Smooth muscle cell (in vitro differentiated cells): ENCODE results near the gene NFATC1. TPM values are rescaled to one million over a fixed set of nuclear protein-coding genes. Genes with fewer than 3 reads are reported as not detected.

Experiments used
- DNase-seq: peaks from one replicate; lab custom pipeline; 2025; ENCODE audit not compliant: unreplicated experiment; lab: John Stamatoyannopoulos, UW
- H2AFZ ChIP-seq: fragments of 200-600 bp; sonication (generic); 2 replicates; pipeline ENCODE4 v1.6.0; 2016; ENCODE audit warnings: antibody characterized with exemption, low read depth, mild to moderate bottlenecking
- H3F3A ChIP-seq: fragments of 200-600 bp; sonication (generic); 2 replicates; pipeline ENCODE4 v1.6.0; 2017; ENCODE audit warnings: antibody characterized with exemption, low read depth
- H3K27ac ChIP-seq: fragments of 200-600 bp; sonication (generic); 2 replicates; pipeline ENCODE4 v1.5.1; 2016; ENCODE audit warnings: low read depth, mild to moderate bottlenecking
- H3K27me3 ChIP-seq: fragments of 200-600 bp; sonication (generic); 2 replicates; pipeline ENCODE4 v1.6.1; 2016; ENCODE audit warnings: low read depth, mild to moderate bottlenecking
- H3K36me3 ChIP-seq: fragments of 200-600 bp; sonication (generic); 2 replicates; pipeline ENCODE4 v1.5.1; 2016; ENCODE audit warnings: low read depth
- H3K4me1 ChIP-seq: fragments of 200-600 bp; sonication (generic); 2 replicates; pipeline ENCODE4 v1.5.1; 2016; ENCODE audit warnings: low read depth
- H3K4me2 ChIP-seq: fragments of 200-600 bp; sonication (generic); 2 replicates; pipeline ENCODE4 v1.6.0; 2016; ENCODE audit warnings: mild to moderate bottlenecking
- H3K4me3 ChIP-seq: fragments of 200-600 bp; sonication (generic); 2 replicates; pipeline ENCODE4 v1.5.1; 2016; ENCODE audit warnings: mild to moderate bottlenecking
- H3K79me2 ChIP-seq: fragments of 200-600 bp; sonication (generic); 2 replicates; pipeline ENCODE4 v1.6.0; 2016; ENCODE audit warnings: low read depth, mild to moderate bottlenecking
- H3K9ac ChIP-seq: fragments of 200-600 bp; sonication (generic); 2 replicates; pipeline ENCODE4 v1.6.0; 2016; ENCODE audit warnings: low read depth
- H3K9me3 ChIP-seq: fragments of 200-600 bp; sonication (generic); replicated peaks from 2 replicates; pipeline ENCODE4 v1.5.1; 2016; ENCODE audit warnings: low read depth
- H4K20me1 ChIP-seq: fragments of 200-600 bp; sonication (generic); 2 replicates; pipeline ENCODE4 v1.6.0; 2016; ENCODE audit warnings: low read depth
- CTCF ChIP-seq: fragments of 200-600 bp; sonication (generic); IDR thresholded peaks from 2 replicates; pipeline ENCODE4 v1.5.1; 2017; ENCODE audit warnings: borderline replicate concordance, mild to moderate bottlenecking, antibody characterized with exemption; ENCODE audit not compliant: insufficient read depth, poor library complexity, severe bottlenecking
- WGBS: methylation state at CpG from one replicate; pipeline ENCODE4 v1.1.7; 2016; ENCODE audit warnings: low lambda C conversion rate; 5-methylcytosine and 5-hydroxymethylcytosine counted together
- polyA plus RNA-seq: library from polyadenylated mRNA; unstranded; fragments of >200 nt; fragmentation: Nextera tagmentation; extraction: Ambion mirVana; gene quantifications from 2 replicates; pipeline ENCODE4 v1.2.1, GENCODE V29; 2016
- total RNA-seq: library from RNA; depleted of rRNA; stranded (reverse); fragments of >200 nt; gene quantifications from 2 replicates; pipeline ENCODE4 v1.2.3, GENCODE V29; 2014

Gene NFATC1
- total and polyA plus RNA-seq, 2 experiments from 2014 or later: 13.1 to 19.2 TPM

DNA sequence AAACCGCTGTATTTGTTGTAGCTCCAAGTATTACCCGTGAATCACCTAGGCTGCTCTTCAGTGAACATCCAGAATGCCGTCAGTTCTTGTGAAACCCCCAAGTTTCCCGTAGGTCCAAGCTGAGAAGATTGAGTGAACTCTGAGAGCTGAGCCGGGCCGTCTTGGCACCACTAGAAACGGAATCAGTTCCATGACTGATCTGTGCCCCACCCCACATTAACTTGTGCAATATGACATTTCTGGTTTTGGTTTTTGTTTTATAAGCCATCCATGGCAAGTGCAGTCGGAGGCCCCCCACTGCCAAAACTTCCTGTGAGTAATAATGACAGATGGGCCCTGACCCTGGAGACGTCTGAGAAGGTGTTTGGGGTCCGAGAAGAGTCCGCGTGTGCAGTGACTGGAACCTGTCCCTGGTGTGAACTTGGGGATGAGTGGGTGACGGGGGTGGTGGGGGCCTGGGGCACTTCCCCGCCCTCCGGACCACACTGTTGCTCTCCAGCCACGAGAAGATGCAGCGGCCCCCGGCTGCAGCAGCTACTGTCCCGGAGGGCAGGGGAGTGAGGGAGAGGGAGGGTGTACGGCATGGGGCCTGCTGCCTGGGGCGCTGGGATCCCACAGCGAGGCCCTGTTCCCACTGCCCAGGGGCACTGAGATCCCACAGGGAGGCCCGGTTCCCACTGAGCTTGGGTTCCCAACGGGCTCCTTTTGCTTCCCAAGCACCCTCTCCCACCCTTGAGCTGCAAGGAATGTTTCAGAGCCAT lies 26.5 kb downstream of the NFATC1 start:
- Histone ChIP-seq H3K27me3 (no peaks in the 10 kb centered on the region), H3K9ac (no peak overlapping the region), H4K20me1 (peaks cover 88% of the 10 kb centered on the region), H3K36me3 (no peaks in the 10 kb centered on the region), H3F3A (peaks cover 6% of the 10 kb centered on the region), H3K27ac (no peak overlapping the region), H3K79me2 (peaks cover 20% of the 10 kb centered on the region), H3K9me3 (no peaks in the 10 kb centered on the region), H3K4me2 (no peak overlapping the region), H2AFZ (no peak overlapping the region), H3K4me3 (no peak overlapping the region), H3K4me1 (no peaks in the 10 kb centered on the region)
- TF ChIP-seq CTCF: no peak
- 97% methylated on average over 21 of the region's 24 CpGs for WGBS
- no peak for DNase-seq

DNA sequence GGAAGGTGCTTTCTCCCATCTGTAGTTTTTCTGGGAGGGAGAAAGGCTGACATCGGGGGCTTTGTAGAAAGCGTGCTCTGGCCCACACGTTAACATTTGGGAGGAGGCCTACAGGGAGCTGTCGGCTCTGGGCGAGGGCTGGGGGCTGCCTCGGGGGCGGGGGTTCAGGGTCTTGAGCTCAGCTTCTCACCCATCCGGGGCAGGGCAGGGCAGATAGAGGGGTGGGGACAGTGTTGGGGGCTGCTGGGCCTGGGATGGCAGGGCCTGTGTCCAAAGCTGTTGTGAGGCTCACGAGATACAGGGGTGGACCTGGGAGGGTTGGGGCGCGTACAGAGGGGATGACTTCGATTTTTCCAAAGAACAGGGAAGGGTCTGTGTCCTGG lies 27.0 kb downstream of the NFATC1 start:
- no peak overlapping the region for H3K9ac ChIP-seq
- H4K20me1 ChIP-seq: peaks cover 88% of the 10 kb centered on the region
- no peak overlapping the region for H3K4me2 ChIP-seq
- peaks cover 20% of the 10 kb centered on the region for H3K79me2 ChIP-seq
- H3K9me3 ChIP-seq: no peaks in the 10 kb centered on the region
- H3F3A ChIP-seq: peaks cover 6% of the 10 kb centered on the region
- H3K27ac ChIP-seq: no peak overlapping the region
- DNase-seq: no peak
- no peaks in the 10 kb centered on the region for H3K27me3 ChIP-seq
- no peaks in the 10 kb centered on the region for H3K36me3 ChIP-seq
- H3K4me3 ChIP-seq: no peak overlapping the region
- no peak for TF ChIP-seq CTCF
- WGBS: 86% methylated on average over 9 of the region's 12 CpGs
- H2AFZ ChIP-seq: no peak overlapping the region
- no peaks in the 10 kb centered on the region for H3K4me1 ChIP-seq

- 96% methylated on average over 26 of the region's 26 CpGs for WGBS
- Histone ChIP-seq H3K4me1 (no peaks in the 10 kb centered on the region), H3K9me3 (no peaks in the 10 kb centered on the region), H3K27me3 (no peaks in the 10 kb centered on the region), H3K36me3 (no peaks in the 10 kb centered on the region), H3F3A (peaks cover 6% of the 10 kb centered on the region), H3K27ac (no peak overlapping the region), H3K9ac (no peak overlapping the region), H3K79me2 (peaks cover 20% of the 10 kb centered on the region), H3K4me3 (no peak overlapping the region), H4K20me1 (peaks cover 88% of the 10 kb centered on the region), H2AFZ (no peak overlapping the region), H3K4me2 (no peak overlapping the region)
- TF ChIP-seq CTCF: no peak
- no peak for DNase-seq
Observed at GRCh38 chr18:79423211-79424007, 27.7 kb downstream of the NFATC1 start.
